HG03378 (cell line): ENCODE data around the gene PARD3B.
"Not testable (repeated sequence)": the region's sequence is repeated elsewhere in the genome, so short reads cannot be mapped to it uniquely, and the experiment has no call there.

Experiments
- ATAC-seq: cut with Tn5 transposase; IDR thresholded peaks from one replicate; pipeline ENCODE4 v1.9.1; 2021; ENCODE audit warnings: mild to moderate bottlenecking, moderate library complexity; ENCODE audit not compliant: unreplicated experiment

PARD3B gene

DNA sequence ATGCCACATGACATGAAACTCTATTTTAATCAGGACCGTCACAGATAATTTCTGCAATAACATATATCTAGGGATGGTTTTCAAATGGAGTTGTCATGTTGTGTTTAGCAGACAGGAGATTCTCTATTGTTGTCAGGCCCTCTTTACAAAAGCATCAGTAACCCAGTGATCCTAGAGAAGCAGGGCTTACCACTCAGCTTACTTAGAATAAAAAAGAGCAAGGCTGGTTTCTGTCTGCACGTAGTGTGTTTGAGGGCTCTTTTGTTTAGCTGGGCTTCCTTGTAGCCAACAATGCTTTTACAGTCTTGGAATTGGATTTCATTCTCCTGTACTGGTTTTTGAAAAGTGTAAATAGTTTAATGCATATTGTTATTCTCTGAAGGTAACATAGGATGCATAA is 926.5 kb downstream of the PARD3B start:
- no peak for ATAC-seq

DNA sequence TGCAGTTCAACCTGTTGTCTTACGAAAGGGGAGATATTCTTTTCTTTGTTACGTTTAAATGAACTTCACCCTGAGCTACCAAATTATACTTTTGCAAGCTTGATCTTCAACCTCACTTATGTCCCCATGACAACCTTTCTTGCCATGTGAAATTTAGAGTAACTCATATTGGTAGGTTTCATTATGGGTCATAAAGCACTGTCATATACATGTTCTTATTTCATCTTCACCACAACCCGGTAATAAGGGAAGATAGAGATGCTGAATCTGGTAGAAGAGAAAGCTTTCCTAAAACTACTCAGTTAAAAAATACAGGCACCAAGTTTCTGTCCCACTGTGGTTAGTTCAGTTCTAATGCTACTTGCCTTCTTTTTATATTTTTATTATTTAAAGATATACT is 928.5 kb downstream of the PARD3B start:
- no peak for ATAC-seq

DNA sequence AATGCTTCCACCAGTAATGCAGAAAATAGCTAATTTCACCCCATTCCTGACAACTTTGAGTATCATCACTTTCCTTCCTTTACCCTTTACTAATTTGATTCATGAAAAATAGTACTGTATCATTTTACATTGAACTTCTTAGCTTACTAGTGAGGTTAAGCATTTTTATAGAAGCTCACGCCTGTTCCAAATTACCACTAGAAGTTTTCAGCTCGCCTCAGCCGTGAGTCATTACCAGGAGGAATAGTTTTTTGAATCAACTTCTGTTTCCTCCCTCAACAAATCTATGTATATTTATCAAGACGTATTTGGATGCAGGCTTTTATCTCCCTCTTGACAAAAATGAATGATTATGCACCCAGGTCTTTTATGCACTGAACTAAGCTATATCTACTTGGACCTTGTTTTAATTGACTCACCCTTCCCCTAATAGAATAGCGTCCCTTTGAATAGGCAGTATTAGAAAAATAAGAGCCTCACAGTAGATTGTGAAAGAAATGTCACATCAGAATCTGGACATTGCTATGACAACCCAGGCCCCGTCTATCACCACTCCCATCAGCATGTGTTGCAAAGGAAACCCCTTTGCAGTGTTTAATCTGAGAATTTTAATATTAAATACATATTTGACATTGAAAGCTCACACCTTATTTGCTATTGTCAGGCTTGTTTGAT is 929.6 kb downstream of the PARD3B start:
- no peak for ATAC-seq

DNA sequence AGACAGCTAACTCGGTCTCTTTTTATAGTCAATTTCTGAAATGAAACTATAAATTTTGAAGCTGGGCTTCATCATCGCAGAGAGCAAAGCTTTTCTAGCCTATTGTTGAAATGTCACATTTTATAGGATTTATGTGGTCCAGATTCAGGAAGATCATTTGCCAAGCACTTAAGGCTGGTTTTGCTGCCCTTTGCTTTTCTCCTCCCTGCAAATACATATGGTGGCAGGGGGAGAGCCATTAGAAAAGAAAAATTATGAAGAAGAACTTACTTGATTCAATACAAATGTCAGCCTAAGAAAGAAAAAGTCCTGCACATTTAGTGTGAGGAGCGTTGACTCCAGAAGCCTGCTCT is 930.1 kb downstream of the PARD3B start:
- no peak for ATAC-seq

DNA sequence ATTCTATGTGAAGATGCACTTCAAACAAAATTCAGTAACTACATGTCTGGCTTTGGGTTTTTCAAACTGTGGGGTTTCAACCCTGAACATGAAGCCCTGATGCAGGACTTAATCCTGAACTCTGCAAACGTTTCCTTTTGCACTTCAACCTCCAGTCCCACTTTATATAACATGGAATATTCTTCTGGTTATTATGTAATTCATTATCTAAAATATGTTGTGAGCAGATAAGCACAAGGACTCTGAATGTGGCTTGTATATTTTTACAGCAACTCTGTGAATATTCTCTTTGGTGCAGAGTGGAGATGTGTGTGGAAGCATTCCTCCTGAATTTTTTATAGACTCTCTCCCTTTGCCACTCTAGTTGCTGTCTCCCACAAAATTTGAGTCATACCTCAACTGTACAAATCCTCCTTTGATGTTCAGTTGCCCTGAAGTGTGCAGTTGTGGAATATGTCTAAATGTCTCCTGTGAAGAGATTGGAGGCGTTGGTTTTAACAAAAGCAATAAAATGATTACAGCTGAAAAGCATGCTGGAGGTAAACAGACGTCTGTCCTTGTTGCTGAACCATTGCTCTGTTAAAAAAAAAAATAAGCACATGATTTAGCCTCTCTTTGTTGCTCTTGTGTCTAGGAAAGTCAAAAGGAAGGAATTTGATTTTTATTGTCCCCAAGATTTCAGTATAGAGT is 931.9 kb downstream of the PARD3B start:
- ATAC-seq, result no peak

GRCh38 chr2:205481861-205482260 is 936.6 kb downstream of the PARD3B start:
- no peak for ATAC-seq

DNA sequence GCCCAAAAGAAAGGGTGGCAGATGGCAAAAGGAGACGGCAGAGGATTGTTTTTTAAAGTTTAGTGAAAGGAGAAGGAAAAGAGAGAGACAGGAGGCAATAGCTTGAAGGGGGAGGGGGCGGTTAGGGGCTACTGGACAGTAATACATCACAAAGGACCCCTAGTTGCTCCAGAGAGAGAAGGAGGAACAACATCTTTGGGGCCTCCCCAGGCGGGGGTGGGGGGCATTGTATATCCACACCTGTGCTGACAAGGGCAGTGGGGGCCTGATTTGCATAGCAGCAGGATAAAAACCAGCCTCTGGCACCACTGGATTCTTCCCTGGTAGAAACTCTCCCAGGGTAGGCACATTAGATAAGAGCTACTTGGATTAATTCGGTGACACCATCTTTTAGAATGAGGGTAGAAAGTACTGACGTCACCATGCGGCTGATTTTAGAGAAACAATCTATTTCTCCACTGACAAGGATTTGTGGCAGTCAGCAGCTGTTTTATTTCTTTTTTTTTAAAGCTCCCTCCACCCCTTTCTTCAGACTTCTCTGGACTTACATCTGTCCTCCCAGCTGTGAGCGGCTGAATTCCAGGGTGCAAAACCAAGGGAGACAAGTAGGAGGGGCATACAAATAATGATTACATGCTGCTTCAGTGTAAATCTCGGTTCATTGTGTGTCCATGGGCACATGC is 937.3 kb downstream of the PARD3B start:
- no peak for ATAC-seq

GRCh38 chr2:205483095-205483494 is 937.8 kb downstream of the PARD3B start:
- no peak for ATAC-seq

DNA sequence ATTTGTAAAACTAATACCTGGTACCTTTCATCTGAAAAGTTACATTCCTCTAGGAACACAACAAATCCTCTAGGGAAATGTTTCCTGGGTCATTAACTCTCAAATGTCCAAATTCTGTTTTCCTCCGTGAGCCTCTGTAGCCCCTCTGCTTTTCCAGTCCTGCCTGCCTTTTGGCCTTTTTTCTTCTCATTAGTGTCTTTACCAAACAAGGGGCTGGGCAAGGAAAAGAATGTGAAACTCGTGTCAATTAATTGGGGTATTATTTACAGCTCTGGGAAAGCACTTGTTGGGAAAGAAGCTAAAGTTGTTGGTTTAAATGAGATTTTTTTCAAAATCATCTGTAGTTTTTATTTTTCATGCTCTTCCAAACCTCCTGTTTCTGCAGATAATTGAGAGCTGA is 938.9 kb downstream of the PARD3B start:
- ATAC-seq, result no peak

DNA sequence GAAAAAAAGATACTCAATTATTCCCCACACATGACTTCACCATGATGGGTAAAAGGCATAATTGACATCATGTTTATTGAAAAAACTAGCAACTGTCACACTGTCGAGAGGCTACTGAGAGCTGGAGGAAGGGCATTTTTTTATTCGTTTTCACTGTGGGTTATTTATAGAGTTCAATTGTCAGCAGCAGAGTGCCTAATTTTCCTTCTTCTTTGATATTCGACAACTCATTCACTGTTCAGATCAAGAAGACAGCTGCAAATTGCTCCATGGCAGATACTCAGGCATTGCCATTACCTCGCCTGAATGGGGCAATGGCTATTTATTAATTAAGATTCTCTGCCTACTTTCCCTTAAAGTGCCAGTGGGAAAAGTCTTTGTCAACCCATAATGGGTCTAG is 939.5 kb downstream of the PARD3B start:
- no peak for ATAC-seq

- not testable (repeated sequence) for ATAC-seq
These were observed 948.3 kb downstream of the PARD3B start for GRCh38 chr2:205493528-205493927.

DNA sequence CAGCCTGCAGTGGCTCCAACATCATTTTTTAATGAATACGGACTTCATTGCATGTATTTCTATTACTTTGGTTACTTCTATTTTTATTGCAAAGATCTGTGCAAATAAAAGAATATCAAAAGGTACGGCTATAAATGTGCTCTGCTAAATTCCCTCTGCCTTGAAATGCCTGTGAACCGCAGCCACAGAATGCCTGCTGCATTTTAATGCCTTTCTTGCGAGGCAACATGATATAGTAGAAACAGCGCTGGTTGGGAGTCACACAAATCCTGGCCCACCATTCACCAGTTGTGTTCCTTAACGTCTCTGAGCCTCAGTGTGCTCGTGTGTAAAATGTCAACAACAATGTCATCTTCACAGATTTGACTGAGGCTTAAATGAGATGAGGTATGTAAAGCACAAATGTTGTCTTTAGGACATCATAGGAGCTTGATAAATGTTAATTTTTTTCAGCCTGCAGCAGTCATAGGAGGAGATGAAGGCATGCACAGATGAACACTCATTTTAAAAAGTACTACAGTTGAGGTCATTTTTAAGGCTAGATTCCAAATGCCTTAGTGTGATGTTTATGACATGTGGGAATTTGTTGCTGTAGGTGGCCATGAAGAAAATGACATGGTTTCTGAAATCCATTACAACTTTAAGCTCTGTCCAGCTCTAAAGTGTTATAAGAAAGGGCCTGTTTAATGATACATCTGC is 949.4 kb downstream of the PARD3B start:
- no peak for ATAC-seq

DNA sequence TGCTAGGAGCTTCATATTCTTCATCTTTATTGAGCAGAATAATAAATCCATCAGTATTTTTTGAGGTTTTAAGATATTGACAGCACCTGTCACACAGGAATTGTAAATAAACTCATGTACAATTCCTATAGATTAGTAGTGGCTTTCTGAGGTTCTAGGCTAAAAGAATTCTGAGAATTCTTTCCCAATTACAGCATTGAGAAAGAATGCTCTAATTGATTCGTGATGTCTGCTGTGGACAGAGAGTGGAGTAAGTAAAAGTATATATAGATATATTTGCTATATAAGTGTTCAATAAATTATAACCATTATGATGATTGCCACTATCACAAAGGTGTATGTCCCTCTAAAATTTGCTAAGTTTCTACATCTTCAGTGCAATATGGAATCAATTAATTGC is 950.5 kb downstream of the PARD3B start:
- ATAC-seq, result no peak

DNA sequence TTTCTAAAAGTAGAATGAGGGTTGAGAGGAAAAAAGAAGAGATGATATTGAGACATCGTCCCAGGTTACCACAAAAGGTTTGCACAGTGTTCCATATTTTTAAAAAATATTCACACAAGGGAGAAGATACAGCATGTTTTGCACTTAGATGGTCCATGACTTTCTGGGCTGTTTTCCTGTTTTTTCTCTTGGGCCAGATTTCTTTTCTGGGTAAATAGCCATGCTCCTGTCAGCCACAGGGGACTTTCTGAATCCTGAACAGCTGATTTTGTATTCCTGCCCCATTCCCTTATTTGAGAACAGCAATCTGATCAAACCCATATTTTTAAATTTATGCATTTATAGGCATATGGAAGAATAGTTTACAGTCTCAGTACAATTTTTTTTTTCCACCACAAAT is 951.1 kb downstream of the PARD3B start:
- ATAC-seq, result no peak

DNA sequence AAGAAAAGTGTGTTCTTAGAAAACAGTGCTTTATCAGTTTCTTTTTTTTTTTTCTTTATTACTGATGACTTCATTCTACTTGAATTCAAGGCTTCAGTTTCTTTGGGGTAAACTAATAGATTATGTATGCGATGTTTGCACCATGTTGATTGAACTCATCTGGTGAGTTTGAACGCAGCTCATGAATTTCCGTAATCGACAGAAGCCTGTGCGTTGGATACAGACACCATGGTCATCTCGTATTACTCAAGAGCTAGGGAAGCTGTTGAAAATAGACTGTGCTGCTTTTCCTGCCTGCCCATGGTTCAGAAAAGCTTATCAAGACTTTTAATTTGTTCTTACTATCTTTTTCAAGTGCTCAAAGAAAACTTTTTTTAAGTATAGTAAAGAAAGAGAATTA is 951.5 kb downstream of the PARD3B start:
- no peak for ATAC-seq

DNA sequence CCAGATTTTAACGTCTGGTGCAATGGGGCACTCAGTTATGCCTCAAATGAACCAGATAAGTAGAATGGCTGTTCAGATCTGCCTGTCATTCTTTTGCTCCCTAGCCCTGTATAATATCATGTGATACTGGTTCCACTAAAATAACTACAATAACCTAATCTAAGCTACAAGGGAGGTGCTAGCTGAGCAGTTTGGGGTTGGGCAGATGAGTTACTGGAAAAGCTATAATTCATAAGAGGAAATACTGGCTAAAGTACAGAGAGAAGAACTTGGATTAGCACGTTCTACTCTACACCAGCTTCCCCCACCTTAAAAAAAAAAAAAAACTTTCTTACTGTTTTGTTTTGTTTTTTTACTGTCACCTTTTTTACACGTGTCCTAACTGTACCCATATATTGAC is 953.7 kb downstream of the PARD3B start:
- no peak for ATAC-seq

DNA sequence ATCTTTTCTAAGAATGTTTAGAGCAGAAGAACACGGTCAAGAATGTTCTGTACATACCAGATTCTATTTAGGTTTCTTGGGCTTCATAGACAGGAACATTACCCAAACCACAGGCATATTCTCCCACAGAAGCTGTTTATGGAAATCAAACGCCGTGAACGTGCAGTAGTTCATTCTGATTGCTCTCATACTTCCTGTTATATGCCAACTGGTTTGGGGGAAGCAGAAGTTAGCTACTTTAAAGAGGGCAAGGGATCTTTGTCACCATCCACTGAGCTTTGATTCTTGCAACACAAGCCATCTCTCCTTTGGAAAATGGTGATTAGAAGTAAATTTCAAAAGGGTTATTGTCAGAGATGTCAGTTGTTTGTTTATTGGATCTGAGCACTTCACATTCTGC is 954.8 kb downstream of the PARD3B start:
- ATAC-seq, result no peak

- no peak for ATAC-seq
These were observed 955.7 kb downstream of the PARD3B start for GRCh38 chr2:205500951-205501350.

DNA sequence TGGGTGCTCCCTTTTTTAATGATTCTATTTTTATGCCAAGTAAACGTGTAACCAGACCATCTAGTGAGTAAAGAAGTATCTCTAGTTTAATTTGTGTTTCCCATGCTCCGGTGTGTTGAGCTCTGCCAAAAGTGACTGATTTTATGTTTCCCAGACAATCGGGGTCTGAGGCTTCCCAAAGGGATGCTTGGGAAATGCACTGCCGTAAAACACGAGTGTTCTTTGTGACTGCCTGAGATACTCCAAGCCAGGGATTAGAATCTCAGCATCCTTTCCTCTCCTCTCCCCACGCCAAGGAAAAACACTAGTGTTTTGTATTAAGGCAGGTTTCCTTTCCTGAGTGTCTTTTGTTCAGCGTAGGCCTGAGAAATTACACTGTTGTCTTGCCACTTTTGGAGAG is 956.6 kb downstream of the PARD3B start:
- ATAC-seq, result no peak

DNA sequence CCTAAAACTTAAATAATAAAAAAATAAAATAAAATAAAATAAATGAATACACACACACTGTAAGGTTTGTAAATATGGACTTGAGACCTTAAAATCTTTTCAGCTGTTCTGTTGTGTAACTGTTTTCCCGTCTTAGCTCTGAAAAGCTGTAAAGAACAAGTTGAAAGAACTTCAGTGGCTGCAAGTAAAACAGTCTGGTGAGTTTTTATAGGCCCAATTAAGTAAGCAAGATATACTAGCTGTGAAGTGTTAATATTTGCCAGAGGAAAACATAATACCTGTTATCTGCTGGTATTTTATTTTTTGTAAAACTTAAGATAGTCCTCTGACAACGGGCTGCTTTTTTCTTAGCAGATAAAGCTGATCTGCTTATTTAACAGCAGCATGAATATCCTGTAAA is 960.1 kb downstream of the PARD3B start:
- ATAC-seq, result no peak

GRCh38 chr2:205509655-205510054 is 964.4 kb downstream of the PARD3B start:
- no peak for ATAC-seq

GRCh38 chr2:205510345-205510744 is 965.1 kb downstream of the PARD3B start:
- no peak for ATAC-seq
